ENCODE data around the gene GARRE1. TPM values are rescaled to one million over a fixed set of nuclear protein-coding genes. Genes with fewer than 3 reads are reported as not detected.

GARRE1 gene
- total RNA-seq, 1 experiment from 2014 or later = 23.3 TPM

- no peak overlapping the region for H2AFZ ChIP-seq
- no peak for TF ChIP-seq CTCF (conservative IDR thresholded peaks at IDR 0.05)
- TF ChIP-seq EZH2 (IDR thresholded peaks at IDR 0.05; ENCODE audit: low read depth) = no peak
- peaks cover 4% of the 10 kb centered on the region; the same call in 1 of the 2 replicates for H3F3A ChIP-seq (ENCODE audit: insufficient read depth, low read depth)
- no peak overlapping the region for H3K4me2 ChIP-seq
- no peaks in the 10 kb centered on the region for H3K9me2 ChIP-seq (ENCODE audit: insufficient read depth)
- DNase-seq = no peak
- intact Hi-C loops (cut with micrococcal nuclease; ENCODE audit: unreplicated experiment) = no loop called here
- H3K27me3 ChIP-seq (ENCODE audit: insufficient read depth, low read depth) = no peaks in the 10 kb centered on the region
- no peaks in the 10 kb centered on the region; the same call in 1 of the 2 replicates for H3K36me3 ChIP-seq (ENCODE audit: low read depth)
- H3K4me1 ChIP-seq (replicated peaks; ENCODE audit: insufficient read depth) = peaks cover 13% of the 10 kb centered on the region
- BruUV-seq (replicated peaks) = no TSS peak
- no peaks in the 10 kb centered on the region for H3K9me3 ChIP-seq (ENCODE audit: insufficient read depth, low read depth)
- POLR2A ChIA-PET (ENCODE audit: unreplicated experiment) = interaction anchor here (0.7 kb wide), 2 partner anchors 45 to 1000 kb away, joined by 6 to 8 read pairs; no protein-coding TSS in a partner anchor
- CTCF ChIA-PET = no interaction called here
- H3K4me3 ChIP-seq = no peak overlapping the region
- peaks cover 9% of the 10 kb centered on the region for H3K79me2 ChIP-seq (ENCODE audit: low read depth)
- H4K20me1 ChIP-seq (ENCODE audit: insufficient read depth) = peaks cover 6% of the 10 kb centered on the region; the same call in 1 of the 2 replicates
- peak overlapping the region; percentile 20; the same call in 1 of the 2 replicates for H3K27ac ChIP-seq
Observed at GRCh38 chr19:34274284-34274826, 20.0 kb downstream of the GARRE1 start.

GRCh38 chr19:34274827-34275625 lies 20.7 kb downstream of the GARRE1 start:
- Histone ChIP-seq H4K20me1 (ENCODE audit: insufficient read depth) (peaks cover 6% of the 10 kb centered on the region; the same call in 1 of the 2 replicates), H3K27ac (peak overlapping the region; percentile 20; the same call in 1 of the 2 replicates), H2AFZ (no peak overlapping the region), H3K79me2 (ENCODE audit: low read depth) (peaks cover 9% of the 10 kb centered on the region), H3K27me3 (ENCODE audit: insufficient read depth, low read depth) (no peaks in the 10 kb centered on the region), H3K4me3 (no peak overlapping the region), H3K9me3 (ENCODE audit: insufficient read depth, low read depth) (no peaks in the 10 kb centered on the region), H3K36me3 (ENCODE audit: low read depth) (no peaks in the 10 kb centered on the region; the same call in 1 of the 2 replicates), H3K9me2 (ENCODE audit: insufficient read depth) (no peaks in the 10 kb centered on the region), H3K4me2 (no peak overlapping the region), H3K4me1 (replicated peaks; ENCODE audit: insufficient read depth) (peaks cover 7% of the 10 kb centered on the region), H3F3A (ENCODE audit: insufficient read depth, low read depth) (no peaks in the 10 kb centered on the region)
- no peak for TF ChIP-seq CTCF (conservative IDR thresholded peaks at IDR 0.05)
- no peak for TF ChIP-seq EZH2 (IDR thresholded peaks at IDR 0.05; ENCODE audit: low read depth)
- CTCF ChIA-PET = no interaction called here
- POLR2A ChIA-PET (ENCODE audit: unreplicated experiment) = interaction anchor here (0.7 kb wide), 2 partner anchors 44 to 1000 kb away, joined by 6 to 8 read pairs; no protein-coding TSS in a partner anchor
- BruUV-seq (replicated peaks) = no TSS peak
- intact Hi-C loops (cut with micrococcal nuclease; ENCODE audit: unreplicated experiment) = no loop called here
- DNase-seq = peak in 1 of 2 experiments; percentile 56

DNA sequence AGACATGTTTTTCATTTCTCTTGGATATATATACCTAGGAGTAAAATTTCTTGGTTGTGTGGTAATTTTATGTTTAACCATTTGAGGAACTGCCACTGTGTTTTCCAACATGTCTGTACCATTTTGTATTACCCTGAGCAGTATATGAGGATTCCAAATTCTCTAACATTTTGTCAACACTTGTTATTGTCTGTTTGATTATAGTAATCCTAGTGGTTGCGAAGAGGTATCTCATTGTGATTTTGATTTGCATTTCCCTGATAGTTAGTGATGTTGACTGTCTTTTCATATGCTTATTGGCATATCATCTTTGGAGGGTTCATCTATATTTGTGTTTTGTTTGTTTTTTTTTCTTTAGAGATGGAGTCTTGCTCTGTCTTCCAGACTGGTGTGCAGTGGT lies 21.4 kb downstream of the GARRE1 start:
- Histone ChIP-seq H3K4me3 (no peak overlapping the region), H3K27me3 (ENCODE audit: insufficient read depth, low read depth) (no peaks in the 10 kb centered on the region), H3K9me3 (ENCODE audit: insufficient read depth, low read depth) (no peaks in the 10 kb centered on the region), H3K27ac (no peak overlapping the region), H3K79me2 (ENCODE audit: low read depth) (peaks cover 9% of the 10 kb centered on the region), H3K9me2 (ENCODE audit: insufficient read depth) (no peaks in the 10 kb centered on the region), H4K20me1 (ENCODE audit: insufficient read depth) (peaks cover 6% of the 10 kb centered on the region; the same call in 1 of the 2 replicates), H3K36me3 (ENCODE audit: low read depth) (no peaks in the 10 kb centered on the region; the same call in 1 of the 2 replicates), H3F3A (ENCODE audit: insufficient read depth, low read depth) (no peaks in the 10 kb centered on the region), H2AFZ (no peak overlapping the region), H3K4me2 (no peak overlapping the region), H3K4me1 (replicated peaks; ENCODE audit: insufficient read depth) (peaks cover under 1% of the 10 kb centered on the region; the same call in 1 of the 2 replicates)
- no peak for TF ChIP-seq CTCF (conservative IDR thresholded peaks at IDR 0.05)
- TF ChIP-seq EZH2 (IDR thresholded peaks at IDR 0.05; ENCODE audit: low read depth) = no peak
- DNase-seq = no peak
- no TSS peak for BruUV-seq (replicated peaks)
- intact Hi-C loops (cut with micrococcal nuclease; ENCODE audit: unreplicated experiment) = no loop called here
- ChIA-PET POLR2A (ENCODE audit: unreplicated experiment) (no interaction called here), CTCF (no interaction called here)
